Esophagus muscularis mucosa (tissue), 3 donors: ENCODE measurements around the gene IRAG1.

Experiments used
- CTCF ChIP-seq, 3 experiments: fragments of 200-600 bp in 2 of 3; fragments of 450-650 bp in 1 of 3; sonication (generic) in 2 of 3; IDR thresholded peaks; one replicate each; pipeline ENCODE4 v1.5.1; 2017 to 2019; ENCODE audit warnings: antibody characterized with exemption in 3 of 3, mild to moderate bottlenecking in 2 of 3, moderate library complexity in 1 of 3
- POLR2A ChIP-seq: fragments of 450-650 bp; IDR thresholded peaks from one replicate; pipeline ENCODE4 v1.6.1; 2017; ENCODE audit warnings: antibody characterized with exemption, moderate library complexity, mild to moderate bottlenecking, low read depth

GRCh38 chr11:10720881-10721376 is 27.4 kb upstream of the IRAG1 start:
- TF ChIP-seq CTCF (IDR thresholded peaks at IDR 0.05) (no peak), POLR2A (no peak)
